Keratinocyte (primary cell): ENCODE measurements around the gene PGAM5. TPM values are rescaled to one million over a fixed set of nuclear protein-coding genes. Genes with fewer than 3 reads are reported as not detected.

Source experiments
- DNase-seq: peaks from one replicate; pipeline ENCODE4 v3.0.0-alpha.2; 2011; ENCODE audit warnings: low read depth, missing footprints, low spot score
- FAIRE-seq: peaks from 2 replicates; lab custom pipeline; 2011; peaks lifted over from hg19 to GRCh38; lab: Jason Lieb, UNC
- H2AFZ ChIP-seq: 2 replicates; pipeline ENCODE4 v1.6.0; 2012; ENCODE audit warnings: low read length, control low read depth, inconsistent platforms; ENCODE audit not compliant: control insufficient read depth
- H3K27ac ChIP-seq: 2 replicates; pipeline ENCODE4 v1.5.1; 2011; ENCODE audit warnings: low read length; ENCODE audit not compliant: control insufficient read depth, insufficient read depth
- H3K27me3 ChIP-seq: 3 replicates; pipeline ENCODE4 v1.6.0; 2011; ENCODE audit warnings: low read length; ENCODE audit not compliant: control insufficient read depth, insufficient read depth; ENCODE audit errors: extremely low read depth
- H3K36me3 ChIP-seq, 2 experiments: 2 replicates in 1 of 2; 3 replicates in 1 of 2; pipeline ENCODE4 v1.5.1; 2011; ENCODE audit warnings: low read length in 2 of 2, mild to moderate bottlenecking in 1 of 2; ENCODE audit not compliant: control insufficient read depth in 2 of 2, insufficient read depth in 2 of 2; ENCODE audit errors: extremely low read depth in 1 of 2
- H3K4me1 ChIP-seq: 3 replicates; pipeline ENCODE4 v1.5.1; 2011; ENCODE audit warnings: low read length; ENCODE audit not compliant: control insufficient read depth, insufficient read depth; ENCODE audit errors: extremely low read depth
- H3K4me2 ChIP-seq: 3 replicates; pipeline ENCODE4 v1.6.0; 2011; ENCODE audit warnings: low read depth, low read length; ENCODE audit not compliant: control insufficient read depth, insufficient read depth; ENCODE audit errors: extremely low read depth
- H3K4me3 ChIP-seq, 3 experiments: fragments of 200-600 bp in 1 of 3; sonication (generic) in 1 of 3; 2 replicates in 2 of 3; 3 replicates in 1 of 3; pipeline ENCODE4 v1.5.1; 2011 to 2016; ENCODE audit warnings: low read length in 3 of 3, mild to moderate bottlenecking in 3 of 3, control low read depth in 2 of 3, inconsistent platforms in 1 of 3, low read depth in 1 of 3, mixed read lengths in 1 of 3, mixed run types in 1 of 3, moderate library complexity in 1 of 3; ENCODE audit not compliant: control insufficient read depth in 2 of 3, insufficient read depth in 2 of 3; ENCODE audit errors: extremely low read depth in 1 of 3
- H3K79me2 ChIP-seq: 2 replicates; pipeline ENCODE4 v1.6.0; 2012; ENCODE audit warnings: low read length; ENCODE audit not compliant: control insufficient read depth, insufficient read depth
- H3K9ac ChIP-seq: 3 replicates; pipeline ENCODE4 v1.6.0; 2011; ENCODE audit warnings: low read length; ENCODE audit not compliant: control insufficient read depth, insufficient read depth; ENCODE audit errors: extremely low read depth
- H3K9me1 ChIP-seq: 3 replicates; pipeline ENCODE4 v1.6.0; 2011; ENCODE audit warnings: low read length; ENCODE audit not compliant: control insufficient read depth, insufficient read depth; ENCODE audit errors: extremely low read depth
- H3K9me3 ChIP-seq: 2 replicates; pipeline ENCODE4 v1.5.1; 2012; ENCODE audit warnings: low read depth, low read length; ENCODE audit not compliant: control insufficient read depth
- H4K20me1 ChIP-seq: 3 replicates; pipeline ENCODE4 v1.6.0; 2011; ENCODE audit warnings: low read length; ENCODE audit not compliant: control insufficient read depth, insufficient read depth; ENCODE audit errors: extremely low read depth
- CTCF ChIP-seq, 3 experiments: IDR thresholded peaks in 1 of 3; conservative IDR thresholded peaks in 1 of 3; optimal IDR thresholded peaks in 1 of 3; 2 replicates in 2 of 3; 3 replicates in 1 of 3; pipeline versions ENCODE3 to v1.5.1; 2011; ENCODE audit warnings: low read length in 3 of 3, mild to moderate bottlenecking in 3 of 3, moderate library complexity in 2 of 3, control low read depth in 1 of 3, inconsistent platforms in 1 of 3; ENCODE audit not compliant: insufficient read depth in 2 of 3; ENCODE audit errors: extremely low read depth in 1 of 3
- EZH2 ChIP-seq: IDR thresholded peaks from one replicate; pipeline ENCODE4 v1.6.1; 2012; ENCODE audit warnings: inconsistent platforms, mild to moderate bottlenecking, low read length, moderate library complexity
- dilution Hi-C: fragments of 300-500 bp; cut with MboI; formaldehyde crosslinking; loops from one replicate; pipeline ENCODE4 v1.7.0; 2020; ENCODE audit warnings: low sequenced_read_pairs; ENCODE audit not compliant: extremely low pct_ligation_motif_present
- polyA plus RNA-seq, 5 experiments: library from polyadenylated mRNA; depleted of rRNA in 3 of 5; stranded (reverse) in 3 of 5; stranded (forward) in 1 of 5; unstranded in 1 of 5; fragments of >200 nt; gene quantifications; 1 replicate in 1 of 5; 2 replicates in 3 of 5; 3 replicates in 1 of 5; pipeline versions ENCODE4 v1.2.1 to v1.2.3, GENCODE V29; 2011 to 2012; ENCODE audit warnings: missing spikeins in 2 of 5, low read depth in 1 of 5, low replicate concordance in 1 of 5

The PGAM5 gene
- polyA plus RNA-seq, 1 donor (not counting 4 experiments of a cell fraction or from before 2014, with no cell fraction given), result 31.5 TPM

- H3K79me2 ChIP-seq, result peaks cover 36% of the 10 kb centered on the region
- no peaks in the 10 kb centered on the region for H4K20me1 ChIP-seq
- peaks cover 3% of the 10 kb centered on the region for H3K9me1 ChIP-seq
- no peaks in the 10 kb centered on the region for H3K9me3 ChIP-seq
- TF ChIP-seq CTCF (optimal IDR thresholded peaks at IDR 0.05 in 1 of 3, IDR thresholded peaks at IDR 0.05 in 1 of 3, conservative IDR thresholded peaks at IDR 0.05 in 1 of 3; ENCODE audit: extremely low read depth in 1 of 3, insufficient read depth in 2 of 3, low read length in 3 of 3) (no peak), EZH2 (no peak)
- dilution Hi-C loops, result no loop called here
- no peak for DNase-seq
- no peaks in the 10 kb centered on the region for H3K4me1 ChIP-seq
- no peak for FAIRE-seq
- peaks cover 1 to 7% of the 10 kb centered on the region in 2 experiments for H3K36me3 ChIP-seq
- H3K4me2 ChIP-seq, result peak overlapping the region; percentile 22
- H3K27ac ChIP-seq, result peak overlapping the region; percentile 54
- H3K27me3 ChIP-seq, result no peaks in the 10 kb centered on the region
- peak overlapping the region; percentile 74 for H3K9ac ChIP-seq
- peak overlapping the region; percentile 15 for H2AFZ ChIP-seq
- peak overlapping the region; percentile 59 to 70 (median 59) for H3K4me3 ChIP-seq
Observed at GRCh38 chr12:132686825-132687210, 23.8 kb upstream of the PGAM5 start.

GRCh38 chr12:132687211-132688164, 23.2 kb upstream of the PGAM5 start, which contains the start of the genes POLE and PXMP2:
Gene POLE (minus strand): TSS chr12:132687342. CDS start chr12:132687315, 27 bp downstream.
Gene PXMP2 (plus strand): TSS chr12:132687587. CDS start chr12:132687671, 84 bp downstream.
- Histone ChIP-seq H2AFZ (peak within 1 kb of the TSS; percentile 15), H3K27me3 (no peaks in the 10 kb centered on the region), H3K4me1 (no peaks in the 10 kb centered on the region), H3K36me3 (peaks cover 1 to 7% of the 10 kb centered on the region in 2 experiments), H3K4me3 (peak within 1 kb of the TSS; percentile 59 to 70 (median 59)), H4K20me1 (no peaks in the 10 kb centered on the region), H3K79me2 (peaks cover 32% of the 10 kb centered on the region), H3K9me3 (no peaks in the 10 kb centered on the region), H3K27ac (peak within 1 kb of the TSS; percentile 54), H3K4me2 (peak within 1 kb of the TSS; percentile 27), H3K9me1 (peaks cover 3% of the 10 kb centered on the region), H3K9ac (peak within 1 kb of the TSS; percentile 74)
- dilution Hi-C loops, result no loop called here
- DNase-seq (peak; percentile 38), FAIRE-seq (no peak)
- TF ChIP-seq EZH2, result no peak
- peak in 1 of 3 experiments; percentile 9 for TF ChIP-seq CTCF (optimal IDR thresholded peaks at IDR 0.05 in 1 of 3, IDR thresholded peaks at IDR 0.05 in 1 of 3, conservative IDR thresholded peaks at IDR 0.05 in 1 of 3; ENCODE audit: extremely low read depth in 1 of 3, insufficient read depth in 2 of 3, low read length in 3 of 3)
